HG03354 (cell line): ENCODE results near the gene RPS4Y2.

Experiments
- ATAC-seq: cut with Tn5 transposase; IDR thresholded peaks from one replicate; pipeline ENCODE4 v1.9.1; 2021; ENCODE audit warnings: mild to moderate bottlenecking; ENCODE audit not compliant: unreplicated experiment, poor library complexity, severe bottlenecking

RPS4Y2 gene

GRCh38 chrY:20814794-20815193 is 58.9 kb downstream of the RPS4Y2 start:
- no peak for ATAC-seq

- no peak for ATAC-seq
These were observed 61.2 kb downstream of the RPS4Y2 start for GRCh38 chrY:20817067-20817466.
